T-helper 2 cell treated with Interferon-gamma antibody and Interleukin-4, amounts not matched to agents 100 ng/mL and 5 ng/mL, for 36 hours (primary cell): ENCODE data around the gene PAK5. TPM values are rescaled to one million over a fixed set of nuclear protein-coding genes. Genes with fewer than 3 reads are reported as not detected.

Experiments
- intact Hi-C: fragments of 100-400 bp; cut with micrococcal nuclease; formaldehyde crosslinking; loops from one replicate; pipeline ENCODE4 v1.15.1; 2023
- total RNA-seq: library from RNA; stranded (reverse); gene quantifications from 2 replicates; pipeline ENCODE4 v1.2.3, GENCODE V29; 2022

Gene PAK5
- total RNA-seq, 1 donor from 2014 or later, result not detected

DNA sequence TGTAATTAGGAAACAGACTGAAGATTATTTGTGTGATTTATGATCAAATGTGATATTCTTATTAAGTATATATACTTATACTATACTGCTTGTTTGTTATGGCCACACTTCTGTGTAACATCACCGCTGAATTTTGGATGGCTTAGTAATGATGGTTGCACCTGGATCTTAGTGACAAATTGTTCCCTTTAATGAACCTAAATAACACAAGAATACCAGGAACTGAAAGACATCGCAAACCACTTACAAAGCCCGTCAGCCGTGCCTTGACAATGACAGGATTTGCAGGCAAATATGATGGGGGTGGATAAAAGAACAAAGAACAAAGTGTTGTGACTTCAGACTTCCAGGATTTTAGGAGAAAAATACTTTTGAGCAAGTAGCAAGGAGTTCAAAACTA is 257.4 kb downstream of the PAK5 start:
- intact Hi-C loops, result no loop called here

GRCh38 chr20:9578594-9578993 is 260.3 kb downstream of the PAK5 start:
- intact Hi-C loops, result loop anchor here (10.0 kb wide), 1 partner anchor 64 kb away; the partner anchor contains the start of gene LAMP5

DNA sequence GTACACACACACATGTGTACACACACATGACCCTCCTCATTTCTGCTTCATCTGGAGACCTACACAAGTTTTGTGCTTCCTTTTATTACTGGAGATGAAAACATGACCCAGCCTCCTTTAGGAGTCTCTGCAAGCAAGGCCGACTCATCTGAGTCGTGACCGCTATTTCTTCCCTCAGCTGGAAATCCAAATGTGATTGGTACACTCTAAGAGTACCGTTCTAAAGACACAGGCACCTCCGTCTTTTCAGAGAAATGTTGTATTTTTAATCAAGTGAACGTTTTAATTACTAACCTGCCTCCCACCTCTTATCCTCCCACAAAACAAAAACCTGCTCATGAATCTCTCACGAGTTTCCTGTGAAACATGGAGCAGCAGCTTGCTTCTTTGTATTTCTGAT is 261.5 kb downstream of the PAK5 start:
- intact Hi-C loops, result loop anchor here (10.0 kb wide), 1 partner anchor 63 kb away; the partner anchor contains the start of gene LAMP5

DNA sequence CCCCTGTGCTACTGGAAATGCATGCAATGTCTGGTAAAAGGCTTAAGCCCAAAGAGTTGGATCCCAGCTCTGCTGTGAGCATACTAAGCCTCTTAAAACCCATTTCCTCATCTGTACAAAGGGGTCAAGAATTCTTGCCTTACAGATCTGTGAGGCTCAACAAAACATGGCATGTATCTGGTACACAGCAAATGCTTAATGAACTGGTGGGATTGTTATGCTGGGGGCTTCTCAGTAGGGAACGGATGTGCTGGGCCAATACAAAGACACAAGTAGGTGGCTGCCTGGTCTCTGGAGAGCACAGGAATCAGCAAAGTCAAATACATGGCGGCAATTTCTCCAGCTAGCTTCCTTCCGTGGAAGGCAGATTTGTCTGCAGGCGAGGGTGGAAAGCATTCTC is 262.2 kb downstream of the PAK5 start:
- intact Hi-C loops, result loop anchor here (10.0 kb wide), 1 partner anchor 62 kb away; the partner anchor contains the start of gene LAMP5

GRCh38 chr20:9575836-9576235 is 263.0 kb downstream of the PAK5 start:
- intact Hi-C loops, result loop anchor here (10.0 kb wide), 1 partner anchor 61 kb away; the partner anchor contains the start of gene LAMP5

GRCh38 chr20:9574776-9575175 is 264.1 kb downstream of the PAK5 start:
- intact Hi-C loops, result loop anchor here (10.0 kb wide), 1 partner anchor 60 kb away; the partner anchor contains the start of gene LAMP5

DNA sequence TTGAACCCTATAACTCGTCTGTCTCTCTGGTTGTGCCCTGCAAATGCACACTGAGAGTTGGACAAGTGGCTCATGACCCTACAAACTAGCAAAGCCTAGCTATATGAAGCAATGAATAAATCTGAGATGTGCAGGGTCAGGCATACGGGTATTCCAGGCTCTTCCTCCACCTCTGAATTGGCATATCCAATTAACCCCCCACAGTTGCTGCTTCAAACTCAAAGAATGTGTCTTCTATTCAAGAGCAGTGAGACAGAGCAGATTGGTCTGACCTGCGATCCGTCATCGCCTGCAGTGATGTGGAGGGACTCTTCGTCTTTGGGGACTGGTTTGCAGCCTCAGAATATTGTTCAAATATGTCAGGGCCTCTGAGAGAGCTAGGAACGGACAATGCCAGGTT is 264.7 kb downstream of the PAK5 start:
- intact Hi-C loops, result loop anchor here (10.0 kb wide), 1 partner anchor 59 kb away; the partner anchor contains the start of gene LAMP5

DNA sequence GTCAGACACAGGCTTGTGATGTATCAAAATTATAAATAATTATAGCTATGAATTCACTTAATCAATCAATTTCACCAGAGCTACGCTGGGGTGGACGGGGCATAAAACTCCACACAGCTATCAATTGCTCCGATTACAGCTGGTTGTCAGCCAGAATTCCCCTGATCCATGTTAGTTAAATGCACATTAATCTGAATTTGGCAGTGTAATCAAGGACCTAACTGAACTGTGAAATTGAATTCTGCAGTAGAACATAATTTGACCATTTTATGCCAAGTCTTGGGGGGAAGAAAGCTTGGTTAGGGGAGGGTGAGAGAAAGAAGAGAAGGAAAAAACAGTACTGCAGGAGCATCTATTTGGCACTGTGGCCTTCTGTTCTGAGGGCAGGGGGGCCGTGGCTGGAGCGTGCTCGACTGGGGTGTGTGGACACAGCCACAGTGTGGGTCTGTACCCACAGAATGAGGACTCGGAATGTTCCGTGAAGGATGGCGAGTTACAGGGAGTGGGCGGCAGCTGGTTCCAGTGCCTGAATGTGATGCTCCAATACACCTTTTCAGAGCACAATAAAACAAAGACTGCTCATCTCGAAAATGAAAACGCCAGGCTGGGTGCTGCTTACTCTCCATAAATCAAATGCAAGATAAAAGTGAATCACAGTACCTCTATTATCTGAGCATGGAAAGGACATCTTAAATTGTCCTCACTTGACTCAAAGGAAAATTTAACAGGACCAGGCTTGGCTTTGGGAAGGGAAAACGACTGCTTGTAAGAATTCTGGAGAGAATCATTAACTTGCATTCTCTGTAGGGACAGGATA is 265.3 kb downstream of the PAK5 start:
- intact Hi-C loops, result loop anchor here (10.0 kb wide), 1 partner anchor 59 kb away; the partner anchor contains the start of gene LAMP5

DNA sequence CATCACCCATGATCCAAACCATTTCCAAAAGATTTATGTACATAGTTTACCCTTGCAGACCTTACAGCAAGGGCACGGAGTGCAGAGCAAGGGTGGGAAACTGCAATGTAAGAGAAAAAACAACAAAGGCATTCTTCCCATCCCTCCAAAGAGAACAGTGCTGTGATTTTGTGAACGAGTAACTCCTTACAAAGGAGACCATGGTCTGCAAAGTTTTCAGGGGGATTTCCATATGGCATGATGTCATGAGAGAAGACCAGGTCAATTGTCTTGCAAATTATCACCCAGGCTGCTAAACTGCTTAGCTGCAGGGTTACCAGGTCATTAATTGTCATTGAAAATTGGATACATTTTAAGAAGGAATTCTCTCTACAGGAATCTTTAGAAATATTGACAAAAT is 266.2 kb downstream of the PAK5 start:
- intact Hi-C loops, result loop anchor here (10.0 kb wide), 1 partner anchor 58 kb away; the partner anchor contains the start of gene LAMP5

GRCh38 chr20:9571783-9572182 is 267.1 kb downstream of the PAK5 start:
- intact Hi-C loops, result loop anchor here (10.0 kb wide), 1 partner anchor 57 kb away; the partner anchor contains the start of gene LAMP5

- intact Hi-C loops, result loop anchor here (10.0 kb wide), 1 partner anchor 56 kb away; the partner anchor contains the start of gene LAMP5
Observed at GRCh38 chr20:9570612-9571011, 268.3 kb downstream of the PAK5 start.

- intact Hi-C loops, result no loop called here
Observed at GRCh38 chr20:9566977-9567376, 271.9 kb downstream of the PAK5 start.

- intact Hi-C loops, result no loop called here
Observed at GRCh38 chr20:9565910-9566550, 272.8 kb downstream of the PAK5 start.

DNA sequence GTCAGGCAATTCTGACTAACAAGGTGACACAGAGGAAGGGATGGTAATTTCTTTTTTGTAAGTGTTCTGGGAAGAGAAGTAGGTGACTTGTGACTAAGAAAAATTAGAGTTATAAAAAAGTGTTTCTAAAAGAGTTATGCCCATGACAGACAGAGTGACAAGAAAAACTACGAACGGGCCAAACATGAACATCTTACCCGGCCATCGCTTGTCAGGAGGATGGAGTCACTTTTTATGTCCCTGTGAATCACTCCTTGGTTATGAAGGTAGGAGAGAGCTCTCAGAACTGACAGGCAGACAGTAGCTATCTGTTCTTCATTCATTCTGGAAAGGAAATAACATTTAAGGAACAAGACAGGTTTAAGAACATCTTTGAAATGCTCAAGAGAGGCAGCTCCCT is 281.5 kb downstream of the PAK5 start:
- intact Hi-C loops, result no loop called here

DNA sequence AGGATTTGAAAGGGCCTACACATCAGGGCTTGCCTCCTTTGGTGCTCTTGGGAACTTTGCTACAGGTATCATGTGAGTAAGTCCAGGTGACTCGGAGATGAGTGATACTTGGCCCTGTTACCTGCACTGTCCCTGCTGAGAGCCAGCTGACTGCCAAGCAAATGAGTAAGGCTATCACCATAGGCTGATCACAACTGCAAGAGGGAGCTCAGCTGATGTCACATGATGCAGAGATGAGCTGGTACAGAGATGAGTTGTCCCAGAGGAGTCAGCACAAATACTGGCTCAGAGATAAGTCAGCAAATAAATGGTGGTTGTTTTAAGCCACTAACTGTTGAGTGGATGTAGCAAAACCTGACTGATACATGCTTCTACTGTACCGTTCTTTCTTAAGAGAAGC is 283.1 kb downstream of the PAK5 start:
- intact Hi-C loops, result no loop called here

GRCh38 chr20:9551808-9552550 is 286.9 kb downstream of the PAK5 start:
- intact Hi-C loops, result no loop called here

DNA sequence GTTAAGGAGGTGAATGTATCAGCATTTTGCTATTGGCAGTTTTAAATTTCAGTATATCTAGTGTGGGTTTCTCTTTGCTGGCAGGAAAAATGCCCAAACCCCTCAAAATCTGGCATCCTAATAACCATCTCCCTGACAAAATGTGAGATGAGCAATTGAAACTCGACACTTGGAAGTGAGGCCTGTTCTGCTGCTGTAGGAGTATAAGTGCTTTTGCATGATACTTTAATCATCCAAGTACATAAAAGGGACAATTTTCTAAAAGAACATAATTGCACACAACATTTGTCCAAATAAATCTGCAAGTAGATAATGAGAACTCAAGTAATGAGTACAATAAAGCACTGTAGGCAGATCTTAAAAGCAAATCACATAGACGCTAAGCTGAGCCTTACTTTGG is 288.0 kb downstream of the PAK5 start:
- intact Hi-C loops, result no loop called here

DNA sequence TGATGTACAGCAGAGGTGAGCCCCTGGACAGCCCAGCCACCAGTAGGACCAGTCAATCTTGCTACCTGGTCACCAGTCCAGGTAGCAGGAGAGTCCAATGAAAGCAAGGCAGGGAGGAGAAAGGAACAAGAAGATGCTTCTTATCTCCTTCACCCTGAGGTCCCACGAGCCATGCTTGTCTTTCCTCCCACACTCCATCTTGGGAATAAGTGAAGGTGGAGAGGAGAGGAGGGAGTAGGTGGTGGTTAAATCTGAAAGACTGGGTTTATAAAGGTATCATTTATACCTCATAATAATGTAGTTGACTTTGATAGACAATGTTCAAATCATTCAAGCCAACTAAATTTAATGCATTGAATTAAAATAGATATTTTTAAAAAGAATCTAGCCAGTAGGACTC is 288.6 kb downstream of the PAK5 start:
- intact Hi-C loops, result no loop called here

- intact Hi-C loops, result no loop called here
Observed at GRCh38 chr20:9543214-9543613, 295.7 kb downstream of the PAK5 start.

DNA sequence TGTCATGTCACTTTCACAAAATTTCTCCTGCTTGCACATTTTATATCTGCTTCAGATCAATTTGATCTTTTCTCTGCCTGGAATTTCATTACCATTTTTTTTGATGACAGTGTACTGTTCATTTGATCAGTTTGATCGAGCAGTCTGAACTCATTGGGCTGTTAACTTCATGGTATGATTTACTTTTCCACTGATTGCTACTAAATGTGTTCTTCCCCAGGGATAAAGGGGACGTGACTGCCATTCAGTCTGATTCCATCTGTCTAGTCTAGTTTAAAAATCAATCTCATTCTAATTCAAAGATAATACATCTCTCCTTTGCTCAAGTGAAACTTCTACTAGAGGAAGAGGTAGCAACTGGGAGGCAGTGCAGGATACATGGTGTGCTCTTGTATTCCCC is 303.4 kb downstream of the PAK5 start:
- intact Hi-C loops, result no loop called here

DNA sequence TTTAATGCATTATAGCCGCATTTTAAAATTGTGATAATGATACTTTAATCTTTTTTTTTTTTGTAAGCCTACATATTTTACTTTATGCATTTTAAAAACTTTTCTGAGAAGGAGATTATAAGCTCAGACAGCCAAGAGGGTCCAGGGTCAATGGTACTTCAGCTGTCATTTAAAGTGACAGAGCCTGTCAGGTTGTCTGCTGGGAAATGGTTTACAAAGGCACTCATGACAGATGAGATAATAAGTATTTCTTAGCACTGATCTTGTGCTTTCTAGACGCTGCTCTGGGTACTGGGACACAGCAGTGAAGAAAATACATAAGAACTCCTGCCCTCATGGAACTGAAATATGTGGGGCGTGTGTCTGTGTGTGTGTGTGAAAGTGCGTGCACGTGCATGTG is 304.9 kb downstream of the PAK5 start:
- intact Hi-C loops, result no loop called here
